HCT116 (cell line): ENCODE measurements around the gene RHD. TPM values are rescaled to one million over a fixed set of nuclear protein-coding genes. Genes with fewer than 3 reads are reported as not detected.
"Not testable (repeated sequence)": the region's sequence is repeated elsewhere in the genome, so short reads cannot be mapped to it uniquely, and the experiment has no call there.

Experiments
- ATAC-seq: fragments of 200-7000 bp; cut with Tn5 transposase; 2 replicates; pipeline ENCODE4 v1.9.1; 2020; ENCODE audit warnings: mild to moderate bottlenecking, moderate library complexity
- BruUV-seq: library from RNA; stranded (reverse); fragments of 400-500 nt; replicated peaks from 2 replicates; lab custom pipeline; 2021; lab: Mats Ljungman, UMichigan
- CTCF ChIA-PET: fragments of 300-600 bp; sonication (Branson Sonifier 250); formaldehyde crosslinking; loops from one replicate; lab custom pipeline; 2021; ENCODE audit warnings: antibody characterized with exemption; lab: Charles Lee
- POLR2A ChIA-PET: fragments of 300-600, 350-600 bp; sonication (Branson Sonifier 250); formaldehyde crosslinking; loops from one replicate; lab custom pipeline; 2021; ENCODE audit warnings: antibody characterized with exemption; lab: Charles Lee
- RAD21 ChIA-PET, 2 experiments: fragments of 300-600 bp; sonication (Branson Sonifier 250); formaldehyde crosslinking; loops; one replicate each; lab custom pipeline; 2023; ENCODE audit warnings: low total read pairs in 2 of 2; ENCODE audit not compliant: uncharacterized antibody in 2 of 2, unreplicated experiment in 2 of 2, low non-redundant PET in 1 of 2; lab: Charles Lee
- DNase-seq: peaks from one replicate; pipeline ENCODE4 v3.0.0-alpha.2; 2010; ENCODE audit warnings: low read depth, low spot score
- H2AFZ ChIP-seq: fragments of 200-600 bp; shearing (Covaris generic), sonication (generic); 2 replicates; pipeline ENCODE4 v1.6.1; 2017; ENCODE audit warnings: low read depth, mixed run types, mixed read lengths, antibody characterized with exemption, low read length; ENCODE audit not compliant: poor library complexity, severe bottlenecking
- H3K27ac ChIP-seq: 2 replicates; pipeline ENCODE4 v1.5.1; 2012; ENCODE audit warnings: low read depth, low read length
- H3K27me3 ChIP-seq: fragments of 200-600 bp; sonication (generic); 2 replicates; pipeline ENCODE4 v1.6.1; 2016; ENCODE audit warnings: mixed run types, low read length, mixed read lengths; ENCODE audit not compliant: insufficient read depth
- H3K36me3 ChIP-seq, 2 experiments: fragments of 200-500 bp in 1 of 2; fragments of 200-600 bp in 1 of 2; sonication (Bioruptor generic) in 1 of 2; sonication (generic) in 1 of 2; 2 replicates each; pipeline versions ENCODE4 v1.5.1 to v1.6.1; 2014 to 2016; ENCODE audit warnings: low read length in 2 of 2, inconsistent platforms in 1 of 2, mixed read lengths in 1 of 2, mixed run types in 1 of 2; ENCODE audit not compliant: insufficient read depth in 2 of 2, control insufficient read depth in 1 of 2
- H3K4me1 ChIP-seq, 2 experiments: fragments of 200-600 bp in 1 of 2; sonication (generic) in 1 of 2; 2 replicates each; pipeline versions ENCODE4 v1.5.1 to v1.6.1; 2012 to 2017; ENCODE audit warnings: low read length in 2 of 2, inconsistent platforms in 1 of 2, mild to moderate bottlenecking in 1 of 2, mixed read lengths in 1 of 2, mixed run types in 1 of 2, moderate library complexity in 1 of 2; ENCODE audit not compliant: insufficient read depth in 2 of 2, control insufficient read depth in 1 of 2
- H3K4me2 ChIP-seq: fragments of 200-600 bp; sonication (generic); 2 replicates; pipeline ENCODE4 v1.6.1; 2017; ENCODE audit warnings: mixed run types, low read length, mixed read lengths
- H3K4me3 ChIP-seq, 2 experiments: fragments of 200-600 bp in 1 of 2; sonication (generic) in 1 of 2; replicated peaks in 1 of 2; 2 replicates each; pipeline ENCODE4 v1.5.1; 2011 to 2016; ENCODE audit warnings: low read length in 2 of 2, control low read depth in 1 of 2, low read depth in 1 of 2, mild to moderate bottlenecking in 1 of 2, mixed read lengths in 1 of 2, mixed run types in 1 of 2
- H3K79me2 ChIP-seq: fragments of 200-600 bp; sonication (generic); 2 replicates; pipeline ENCODE4 v1.6.1; 2017; ENCODE audit warnings: mild to moderate bottlenecking, mixed run types, low read length, moderate library complexity, mixed read lengths; ENCODE audit not compliant: insufficient read depth
- H3K9ac ChIP-seq: fragments of 200-600 bp; sonication (generic); 2 replicates; pipeline ENCODE4 v1.6.1; 2016; ENCODE audit warnings: low read length, mixed read lengths
- H3K9me2 ChIP-seq: fragments of 200-600 bp; sonication (generic), shearing (Covaris generic); 2 replicates; pipeline ENCODE4 v1.6.1; 2017; ENCODE audit warnings: mixed run types, mild to moderate bottlenecking, moderate library complexity; ENCODE audit not compliant: insufficient read depth
- H3K9me3 ChIP-seq, 2 experiments: fragments of 200-500 bp in 1 of 2; fragments of 200-600 bp in 1 of 2; sonication (Bioruptor generic) in 1 of 2; sonication (generic) in 1 of 2; 2 replicates each; pipeline ENCODE4 v1.6.1; 2014 to 2017; ENCODE audit warnings: low read length in 2 of 2, mixed read lengths in 2 of 2, inconsistent platforms in 1 of 2, low read depth in 1 of 2, mild to moderate bottlenecking in 1 of 2, mixed run types in 1 of 2, moderate library complexity in 1 of 2; ENCODE audit not compliant: control insufficient read depth in 1 of 2, insufficient read depth in 1 of 2
- H4K20me1 ChIP-seq: fragments of 200-600 bp; sonication (generic), shearing (Covaris generic); 2 replicates; pipeline ENCODE4 v1.6.1; 2017; ENCODE audit warnings: mixed run types, mild to moderate bottlenecking, moderate library complexity; ENCODE audit not compliant: insufficient read depth
- intact Hi-C: fragments of 100-400 bp; cut with micrococcal nuclease; formaldehyde crosslinking; loops from 2 replicates; pipeline ENCODE4 v1.10.0; 2022
- total RNA-seq: library from RNA; stranded (reverse); gene quantifications from one replicate; pipeline ENCODE4 v1.2.1, GENCODE V29; 2021; ENCODE audit not compliant: unreplicated experiment

RHD gene
- total RNA-seq, 1 experiment from 2014 or later: not detected

DNA sequence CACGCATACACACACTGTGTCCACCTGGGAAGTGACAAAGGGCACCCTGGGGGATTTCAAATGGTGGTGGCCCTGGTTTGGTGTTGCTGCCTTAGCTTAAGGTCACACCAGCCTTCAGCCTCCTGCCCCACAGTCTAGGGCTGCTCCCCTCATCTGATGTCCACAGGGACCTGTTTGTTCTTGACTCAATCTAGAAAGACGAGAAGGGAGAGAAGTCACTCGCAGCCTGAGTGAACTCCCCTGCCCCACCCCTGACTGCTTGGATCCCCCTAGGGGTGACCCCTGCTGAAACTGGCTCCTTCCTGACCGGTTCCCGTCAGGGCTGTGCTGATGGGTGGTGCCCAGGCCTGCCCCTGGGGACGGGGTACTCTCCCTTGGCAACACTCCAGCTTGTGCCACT, 14.9 kb downstream of the RHD start:
- H3K79me2 ChIP-seq, H3K4me2 ChIP-seq, H3K4me1 ChIP-seq, H3K9me3 ChIP-seq, H4K20me1 ChIP-seq, RAD21 ChIA-PET, DNase-seq, H3K36me3 ChIP-seq, ATAC-seq, H3K4me3 ChIP-seq, H2AFZ ChIP-seq, H3K27me3 ChIP-seq, H3K27ac ChIP-seq, BruUV-seq, H3K9me2 ChIP-seq, H3K9ac ChIP-seq: not testable (repeated sequence)
- ChIA-PET CTCF (interaction anchor here (0.6 kb wide), 1 partner anchor 118 kb away, joined by 4 read pairs; no protein-coding TSS in a partner anchor), POLR2A (interaction anchor here (0.6 kb wide), 1 partner anchor 118 kb away, joined by 3 read pairs; no protein-coding TSS in a partner anchor)
- intact Hi-C loops: loop anchor here (5.0 kb wide), 1 partner anchor 115 kb away; no protein-coding TSS in a partner anchor

DNA sequence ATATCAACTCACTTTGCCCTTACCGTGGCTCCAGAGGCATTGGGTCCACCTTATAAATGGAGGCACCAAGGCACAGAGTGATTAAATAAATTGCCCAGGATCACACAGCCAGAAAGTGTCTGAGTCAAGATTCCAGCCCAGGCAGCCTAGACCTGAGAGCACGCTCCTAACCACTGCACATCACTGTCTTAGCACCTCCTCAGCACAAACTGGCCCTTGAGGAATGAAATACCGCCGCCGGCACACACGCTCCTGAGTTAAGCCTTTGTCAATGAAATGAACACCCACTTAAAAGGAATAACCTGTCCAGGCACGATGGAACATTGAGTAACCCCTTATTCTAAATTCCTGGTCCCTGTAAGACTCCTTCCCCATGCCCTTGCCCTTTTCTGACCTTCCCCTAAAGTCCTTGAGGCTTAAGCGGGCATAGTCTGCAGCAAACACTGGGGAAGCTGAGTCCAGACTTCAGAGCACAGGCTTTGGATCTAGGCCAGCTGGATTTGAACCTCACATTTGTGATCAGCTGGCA, 16.3 kb downstream of the RHD start:
- DNase-seq, H3K27ac ChIP-seq, H3K4me2 ChIP-seq, H3K4me1 ChIP-seq, H3K79me2 ChIP-seq, H2AFZ ChIP-seq, ATAC-seq, H3K27me3 ChIP-seq, H3K9ac ChIP-seq, RAD21 ChIA-PET, H3K9me2 ChIP-seq, CTCF ChIA-PET, H4K20me1 ChIP-seq, BruUV-seq, H3K9me3 ChIP-seq, POLR2A ChIA-PET, H3K36me3 ChIP-seq, H3K4me3 ChIP-seq: not testable (repeated sequence)
- intact Hi-C loops: loop anchor here (5.0 kb wide), 1 partner anchor 114 kb away; no protein-coding TSS in a partner anchor

DNA sequence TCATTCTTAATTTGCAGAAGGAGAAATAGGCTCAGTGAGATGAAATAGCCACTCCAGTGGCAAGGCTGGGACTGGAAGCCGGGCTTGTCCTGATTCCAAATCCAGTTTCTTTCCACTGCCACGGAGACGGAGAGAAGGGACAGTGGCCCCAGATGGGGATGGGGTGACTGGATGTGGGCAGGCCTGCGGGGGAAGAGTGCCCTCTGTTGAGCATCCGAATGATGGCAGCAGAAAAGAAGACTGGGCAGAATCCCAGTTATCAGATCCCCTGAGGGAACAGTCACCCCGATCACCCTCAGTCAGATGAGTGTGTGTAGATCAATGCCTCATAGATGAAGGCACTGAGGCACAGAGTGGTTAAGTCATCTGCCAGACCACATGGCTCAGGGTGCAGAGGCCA, 17.7 kb downstream of the RHD start:
- H4K20me1 ChIP-seq, RAD21 ChIA-PET, H3K9me2 ChIP-seq, H3K4me3 ChIP-seq, DNase-seq, H2AFZ ChIP-seq, H3K4me2 ChIP-seq, intact Hi-C loops, H3K27me3 ChIP-seq, H3K79me2 ChIP-seq, H3K4me1 ChIP-seq, H3K27ac ChIP-seq, H3K9ac ChIP-seq, POLR2A ChIA-PET, H3K9me3 ChIP-seq, CTCF ChIA-PET, H3K36me3 ChIP-seq, BruUV-seq: not testable (repeated sequence)
- ATAC-seq: peak; percentile 94

DNA sequence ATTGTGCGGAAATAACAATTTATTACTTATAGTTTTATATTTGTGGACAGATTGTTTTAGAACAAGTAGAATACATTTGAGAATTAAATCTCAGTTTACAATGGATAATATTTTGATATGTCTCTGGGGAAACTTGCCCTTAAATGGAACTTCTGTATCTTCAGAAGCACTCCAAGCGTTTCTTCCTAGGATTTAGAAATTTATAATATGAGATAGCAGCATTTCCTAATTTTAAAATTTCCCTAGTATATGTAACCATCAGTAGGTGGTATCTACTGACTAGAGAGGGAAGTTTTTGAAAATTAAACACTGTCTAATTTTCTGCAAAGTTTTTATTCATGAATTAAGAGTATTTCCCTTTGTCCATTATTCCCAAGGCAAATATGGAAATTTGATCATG, 21.1 kb downstream of the RHD start:
- CTCF ChIA-PET, H3K4me3 ChIP-seq, H3K9me2 ChIP-seq, BruUV-seq, H3K4me1 ChIP-seq, H3K27ac ChIP-seq, H4K20me1 ChIP-seq, DNase-seq, H3K9ac ChIP-seq, POLR2A ChIA-PET, H3K36me3 ChIP-seq, H3K9me3 ChIP-seq, intact Hi-C loops, RAD21 ChIA-PET, ATAC-seq, H3K4me2 ChIP-seq, H3K79me2 ChIP-seq, H2AFZ ChIP-seq, H3K27me3 ChIP-seq: not testable (repeated sequence)
